HG03045 (cell line): ENCODE measurements around the gene MAP1B.
"Not testable (repeated sequence)": the region's sequence is repeated elsewhere in the genome, so short reads cannot be mapped to it uniquely, and the experiment has no call there.

Experiments used
- ATAC-seq: cut with Tn5 transposase; IDR thresholded peaks from one replicate; pipeline ENCODE4 v1.9.1; 2021; ENCODE audit warnings: mild to moderate bottlenecking, moderate library complexity; ENCODE audit not compliant: unreplicated experiment

The MAP1B gene

DNA sequence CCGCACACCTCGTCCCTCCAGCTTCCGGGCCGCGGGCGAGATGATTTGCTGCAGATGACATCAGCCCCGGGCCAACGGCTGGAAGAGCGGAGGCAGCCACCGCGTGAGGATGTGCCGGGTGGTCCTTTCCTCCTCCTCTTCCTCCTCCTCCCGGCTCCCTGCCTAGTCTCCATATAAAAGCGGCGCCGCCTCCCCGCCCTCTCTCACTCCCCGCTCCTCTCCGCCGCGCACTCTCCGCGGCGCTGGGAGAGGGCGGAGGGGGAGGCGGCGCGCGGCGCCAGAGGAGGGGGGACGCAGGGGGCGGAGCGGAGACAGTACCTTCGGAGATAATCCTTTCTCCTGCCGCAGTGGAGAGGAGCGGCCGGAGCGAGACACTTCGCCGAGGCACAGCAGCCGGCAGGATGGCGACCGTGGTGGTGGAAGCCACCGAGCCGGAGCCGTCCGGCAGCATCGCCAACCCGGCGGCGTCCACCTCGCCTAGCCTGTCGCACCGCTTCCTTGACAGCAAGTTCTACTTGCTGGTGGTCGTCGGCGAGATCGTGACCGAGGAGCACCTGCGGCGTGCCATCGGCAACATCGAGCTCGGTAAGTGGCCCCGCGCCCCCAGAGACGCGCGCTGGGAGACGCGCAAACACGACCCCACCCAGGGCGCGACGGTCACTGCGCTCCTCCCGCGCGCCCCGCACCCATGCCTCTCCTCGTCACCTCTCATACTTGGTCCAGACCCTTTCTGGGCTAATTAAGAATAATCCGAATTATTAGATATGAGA is at the start of gene MAP1B:
TSS of gene MAP1B (plus strand) at position 345 of the 770 bp plus-strand sequence. CDS start at position 402, 57 bp downstream.
- no peak for ATAC-seq

DNA sequence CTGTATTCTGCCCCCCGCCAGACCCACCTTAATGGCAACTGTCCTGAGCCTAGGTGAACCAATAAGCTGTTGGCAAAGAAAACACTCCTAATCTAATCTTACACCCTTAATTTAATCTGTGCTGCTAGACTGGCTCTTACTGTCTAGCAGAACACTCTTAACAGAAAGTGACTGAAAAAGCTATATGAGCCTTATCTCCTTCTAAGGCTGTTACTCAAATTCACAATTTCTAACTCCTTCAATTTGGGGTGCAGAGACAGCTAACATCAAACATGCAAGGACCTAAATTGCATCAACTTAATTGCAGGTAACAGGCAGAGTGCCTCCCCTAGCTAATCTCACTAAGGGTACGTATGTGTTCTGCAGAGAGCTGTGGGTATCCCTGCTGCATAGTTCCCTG is 49.5 kb upstream of the MAP1B start:
- ATAC-seq: no peak

DNA sequence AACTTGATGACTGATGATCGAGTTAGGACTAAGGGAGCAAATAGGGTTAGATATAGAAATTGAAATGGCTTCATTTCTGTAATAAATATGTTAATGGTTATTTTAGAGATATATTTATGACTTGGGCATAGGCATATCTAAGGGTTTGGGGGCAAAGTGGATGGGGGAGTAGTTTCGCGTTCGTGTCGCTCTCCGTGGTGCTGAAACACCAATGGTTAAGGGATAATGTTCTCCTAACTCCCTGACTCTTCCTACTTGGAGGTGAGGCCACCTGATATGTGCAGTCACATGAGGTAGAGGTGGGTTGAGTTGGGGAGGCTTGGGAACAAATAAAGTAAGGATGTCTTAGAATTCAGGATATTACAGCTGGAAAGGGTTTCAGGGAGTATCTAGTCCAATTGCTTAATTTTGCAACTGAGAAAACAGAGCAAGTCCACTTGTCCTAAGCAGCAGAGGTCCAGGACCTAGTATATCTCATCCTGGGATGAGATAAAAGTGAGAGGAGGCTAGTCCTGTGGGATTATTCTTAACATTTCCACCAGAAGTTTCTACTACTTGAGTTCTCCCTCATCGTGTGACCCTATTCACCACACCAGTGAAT is 44.0 kb upstream of the MAP1B start:
- no peak for ATAC-seq

DNA sequence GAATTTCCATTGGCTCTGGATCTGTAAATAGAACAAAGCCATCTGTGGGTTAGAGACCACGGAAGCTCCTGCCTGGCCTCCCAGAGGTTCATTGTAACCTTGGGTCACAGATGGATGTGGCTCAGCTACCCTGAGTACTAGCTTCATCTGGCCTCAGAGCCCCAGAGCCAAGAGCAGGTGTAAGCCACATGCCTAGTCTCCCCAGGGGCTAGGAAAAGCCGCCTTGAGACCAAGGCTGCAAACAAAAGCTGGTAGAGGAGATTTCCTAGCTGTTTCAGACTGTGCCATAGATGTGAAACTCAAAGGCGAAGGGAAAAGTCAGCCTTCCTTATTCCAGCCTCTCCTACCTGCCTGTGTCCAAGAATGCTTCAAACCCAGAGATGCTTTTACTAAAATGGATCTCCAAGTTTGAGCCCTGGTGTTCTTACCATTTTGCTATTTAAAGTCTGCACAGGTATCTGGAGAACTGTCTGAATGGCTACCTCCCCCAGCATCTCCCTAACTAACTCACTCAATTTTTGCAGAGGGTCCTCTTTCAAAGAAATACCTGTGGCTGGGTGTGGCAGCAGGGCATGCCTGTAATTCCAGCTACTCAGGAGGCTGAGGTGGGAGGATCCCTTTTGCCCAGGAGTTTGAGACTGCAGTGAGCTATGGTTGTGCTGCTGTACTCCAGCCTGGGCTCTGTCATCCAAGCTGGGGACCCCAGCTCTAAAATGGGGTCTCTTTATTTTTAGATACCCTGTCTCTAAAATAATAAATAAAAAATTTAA is 42.3 kb upstream of the MAP1B start:
- ATAC-seq: no peak

DNA sequence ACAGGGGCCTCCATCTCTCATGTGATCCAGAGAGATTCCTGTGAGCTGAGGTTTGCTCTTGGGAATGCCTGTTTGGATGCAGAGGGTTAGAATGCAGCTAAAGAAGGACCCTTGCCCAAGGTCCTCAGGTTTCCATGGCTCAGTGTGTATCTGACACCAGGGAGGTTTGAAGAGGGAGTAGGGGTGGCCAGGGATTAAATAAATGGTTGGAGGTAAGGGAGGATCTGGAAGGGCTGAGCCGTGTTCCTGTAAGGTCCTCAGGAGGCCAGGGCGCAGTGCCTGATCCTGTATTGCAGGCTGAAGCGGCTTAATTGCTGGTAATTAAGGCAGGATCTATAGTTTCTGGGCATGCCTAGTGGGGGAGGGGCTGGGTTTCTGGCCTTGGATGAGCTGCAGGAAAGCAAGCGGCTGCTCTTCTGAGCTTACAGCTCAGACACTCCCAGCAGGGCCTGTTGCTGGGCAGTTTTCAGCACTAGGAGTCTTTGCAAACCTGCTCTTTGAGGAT is 41.5 kb upstream of the MAP1B start:
- ATAC-seq: no peak

DNA sequence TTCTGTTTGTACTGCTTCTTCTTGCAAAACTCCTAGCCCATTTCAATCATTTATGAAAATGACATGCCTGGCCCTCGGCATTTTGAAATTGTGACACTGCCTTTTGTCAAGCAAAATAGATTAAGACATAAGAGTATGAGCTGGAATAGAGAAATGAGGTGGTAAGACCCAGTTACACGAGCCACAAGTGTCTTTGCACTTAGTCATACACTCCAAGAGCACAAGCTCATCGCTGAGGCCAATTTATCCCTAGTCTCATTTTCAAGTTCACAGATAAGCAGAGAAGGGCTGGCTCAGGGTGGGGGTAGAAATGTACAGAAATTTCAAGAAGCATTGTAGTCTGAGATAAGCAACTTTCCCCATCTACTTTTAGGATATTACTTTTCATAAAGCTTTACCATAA is 40.6 kb upstream of the MAP1B start:
- no peak for ATAC-seq

DNA sequence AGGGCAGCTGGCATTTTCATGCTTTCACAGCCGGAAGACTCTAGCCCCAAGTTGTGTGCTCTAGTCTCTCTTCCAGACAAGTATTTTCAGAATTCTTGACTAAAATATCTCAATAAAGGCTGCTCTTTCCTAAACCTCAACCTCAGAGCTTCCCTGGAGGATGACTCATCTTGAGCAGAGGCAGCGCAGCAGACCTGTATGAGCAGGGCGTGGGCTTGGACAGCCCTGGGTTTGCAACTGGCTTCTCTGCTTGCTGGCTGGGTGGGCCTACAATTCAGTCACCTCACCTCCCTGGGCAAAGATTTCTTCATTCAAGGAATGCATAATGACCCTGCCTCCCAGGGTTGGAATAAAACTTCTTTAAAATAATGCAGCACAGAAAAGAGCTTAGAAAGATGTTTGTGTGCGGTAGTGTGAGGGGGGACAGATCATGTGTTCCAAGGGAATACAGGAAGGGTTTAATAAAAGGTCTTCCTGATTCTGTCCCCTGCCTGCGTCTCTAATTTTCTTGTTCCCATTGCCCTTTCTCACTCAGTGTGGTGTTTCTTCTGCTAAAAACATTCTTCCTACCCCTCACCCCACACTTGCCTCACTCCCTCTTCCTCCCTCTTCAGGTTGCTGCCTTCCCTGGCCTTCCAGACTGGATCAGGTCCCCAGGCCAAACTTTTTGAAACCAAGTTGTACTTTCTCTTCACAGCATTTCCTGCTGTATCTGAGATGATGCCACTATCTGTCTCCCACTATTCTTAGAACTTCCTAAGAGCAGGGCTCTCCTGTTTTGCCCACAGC is 39.4 kb upstream of the MAP1B start:
- no peak for ATAC-seq

DNA sequence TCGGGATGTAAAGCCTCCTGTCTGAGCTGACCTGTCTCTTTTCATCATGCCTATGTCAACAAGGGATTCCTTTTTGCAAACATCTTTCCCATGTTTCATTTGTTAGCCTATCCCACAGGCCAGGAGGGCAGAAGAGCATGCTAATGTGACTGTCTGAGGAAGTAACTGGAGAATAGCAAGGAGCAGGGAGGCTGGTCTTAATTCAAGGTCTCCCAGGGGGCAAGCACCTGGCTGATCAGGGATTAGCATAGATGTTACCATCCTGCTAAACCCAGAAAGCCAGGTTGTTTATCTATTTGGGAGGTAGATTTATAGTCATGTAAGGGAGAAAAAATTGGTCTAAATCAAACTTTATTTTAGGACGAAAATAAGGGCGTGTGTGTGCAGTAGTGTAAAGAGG is 36.7 kb upstream of the MAP1B start:
- no peak for ATAC-seq

DNA sequence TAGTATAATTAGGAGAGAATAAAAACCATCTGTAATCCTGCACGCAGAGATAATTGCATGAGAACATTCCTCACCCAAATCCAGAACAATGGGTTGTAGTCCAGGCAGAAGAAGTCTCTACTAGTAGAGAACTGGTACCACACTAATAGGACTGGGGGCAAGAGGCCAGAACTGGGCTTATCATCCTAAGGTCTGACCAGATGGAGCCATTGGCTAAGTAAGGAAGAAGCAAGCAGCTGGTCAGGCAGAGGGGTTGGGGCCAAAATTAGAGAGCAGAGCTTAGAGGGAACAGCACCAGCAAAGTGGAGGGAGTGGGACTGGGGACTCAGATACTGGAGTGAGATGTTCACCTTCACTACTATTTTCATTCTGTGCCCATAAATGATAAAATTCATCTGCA is 35.4 kb upstream of the MAP1B start:
- no peak for ATAC-seq

DNA sequence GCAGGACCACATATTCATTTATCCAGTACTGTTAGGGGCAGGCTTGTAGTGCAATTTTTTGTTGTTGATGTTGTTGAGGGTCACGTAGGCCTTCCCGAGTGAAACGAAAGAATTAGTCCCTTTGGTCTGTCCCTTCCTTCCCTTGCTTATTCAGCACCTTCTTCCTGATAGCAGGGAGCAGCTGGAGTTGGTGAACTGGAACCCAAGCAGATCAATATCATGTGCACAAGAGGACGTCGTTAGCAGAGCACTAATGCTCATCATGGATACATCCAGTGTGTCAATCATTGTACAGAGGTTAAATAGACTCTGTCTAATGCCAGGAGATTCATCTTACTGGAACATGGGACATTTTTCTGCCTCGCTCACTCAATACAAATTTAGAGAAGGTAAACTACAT is 33.0 kb upstream of the MAP1B start:
- ATAC-seq: no peak

DNA sequence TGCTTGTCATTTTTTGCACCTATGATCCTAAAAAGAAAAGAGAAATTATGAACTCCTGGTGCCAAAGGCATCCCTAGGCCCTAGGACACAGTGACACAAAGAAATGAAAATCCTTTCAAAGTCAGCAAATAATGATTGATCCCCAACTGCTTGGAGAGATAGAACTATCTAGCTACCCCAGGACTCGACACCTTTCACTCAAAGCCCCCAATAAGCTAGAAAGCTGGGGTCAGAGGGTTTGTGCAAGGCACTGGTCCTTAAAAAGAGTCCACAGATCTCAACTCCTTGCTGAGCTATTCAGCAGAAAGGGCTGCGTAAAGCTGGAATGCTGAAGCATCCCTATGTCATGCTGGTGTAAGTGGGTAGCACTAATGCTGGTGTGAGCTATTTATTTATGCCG is 31.8 kb upstream of the MAP1B start:
- ATAC-seq: no peak

DNA sequence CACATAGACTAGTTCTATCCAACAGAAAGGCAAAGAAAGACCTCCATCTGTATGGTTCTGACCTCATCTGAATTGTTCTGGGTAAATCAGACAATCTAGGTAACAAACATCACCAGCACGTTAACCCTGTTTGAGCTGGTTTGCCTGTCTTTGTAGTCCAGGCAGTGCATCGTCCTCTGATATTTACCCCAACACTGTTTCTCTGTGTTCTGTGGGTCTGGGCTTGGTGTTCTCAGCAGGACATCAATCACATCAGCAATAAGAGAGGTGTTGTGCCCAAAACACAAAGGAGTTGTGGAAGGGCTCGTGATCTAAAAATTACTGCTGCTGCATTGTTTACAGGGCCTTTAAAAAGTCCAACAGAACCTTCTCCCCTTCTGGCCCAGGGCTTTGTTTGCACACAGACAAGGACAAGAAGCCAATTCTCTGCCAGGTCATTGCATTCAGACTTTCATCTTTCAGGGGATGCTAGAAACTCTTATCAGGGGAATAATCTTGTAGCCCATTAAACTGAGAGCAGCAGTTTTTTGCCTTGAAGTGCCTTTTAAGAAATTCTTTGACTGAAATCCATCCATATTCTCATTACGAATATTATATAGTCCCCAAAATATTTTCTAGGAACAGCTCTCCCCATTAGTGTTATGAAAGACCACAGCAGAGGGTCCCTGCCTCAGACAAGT is 30.5 kb upstream of the MAP1B start:
- ATAC-seq: no peak

DNA sequence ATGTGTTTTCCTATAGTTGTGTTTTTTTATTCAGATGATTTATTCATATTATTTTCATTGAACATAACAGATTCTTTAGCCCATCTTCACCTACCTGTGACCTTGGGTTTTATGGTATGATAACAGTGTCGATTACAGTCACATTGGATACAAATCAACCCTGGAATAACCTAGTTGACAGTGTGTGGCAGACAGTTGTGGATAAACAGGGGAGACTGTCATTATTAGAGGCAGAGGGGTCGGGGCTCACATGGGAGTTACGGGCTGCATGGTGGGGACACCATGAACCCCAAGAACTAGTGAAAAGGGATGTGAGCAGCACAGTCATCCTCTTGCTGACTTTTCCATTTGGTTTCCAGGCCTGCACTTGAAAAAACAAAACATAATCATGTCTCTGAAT is 29.9 kb upstream of the MAP1B start:
- no peak for ATAC-seq

DNA sequence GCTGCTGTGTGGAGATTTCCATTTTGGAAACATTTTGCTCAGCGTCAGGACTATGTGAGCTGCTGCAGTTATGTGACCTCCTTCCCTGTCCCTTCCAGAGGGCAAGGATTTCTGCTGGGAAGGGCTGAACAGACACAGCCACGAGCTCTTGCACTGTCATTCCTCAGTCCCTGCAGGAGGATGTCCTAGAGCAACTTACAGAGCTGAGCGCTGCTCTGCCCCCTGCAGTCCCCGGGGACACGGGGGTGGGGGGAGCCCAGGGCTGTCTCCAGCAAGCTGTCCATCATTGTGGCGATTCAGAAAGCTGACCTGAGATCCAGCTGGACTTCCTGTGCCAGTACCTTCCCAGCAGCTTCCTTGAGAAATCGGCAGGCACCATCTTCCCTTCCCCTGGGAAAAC is 28.0 kb upstream of the MAP1B start:
- no peak for ATAC-seq

DNA sequence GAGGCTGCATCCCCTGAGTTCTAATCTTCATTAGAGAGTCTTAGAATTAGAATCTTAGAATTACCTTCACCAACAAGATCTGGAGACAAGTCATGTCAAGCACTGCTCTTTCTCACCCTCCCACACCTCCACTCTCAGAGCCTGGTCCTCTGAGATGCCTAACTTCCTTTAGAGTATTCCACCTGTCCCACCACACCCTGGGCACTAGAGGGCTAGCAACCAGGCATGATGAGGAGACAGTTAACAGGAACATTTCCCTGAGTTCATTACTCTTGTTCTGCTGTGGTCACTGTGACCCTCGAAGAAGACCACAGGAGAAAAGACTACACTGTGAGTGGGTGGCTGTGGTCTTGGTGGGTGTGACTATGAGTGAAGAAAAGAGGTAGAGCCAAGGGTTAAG is 25.2 kb upstream of the MAP1B start:
- no peak for ATAC-seq

DNA sequence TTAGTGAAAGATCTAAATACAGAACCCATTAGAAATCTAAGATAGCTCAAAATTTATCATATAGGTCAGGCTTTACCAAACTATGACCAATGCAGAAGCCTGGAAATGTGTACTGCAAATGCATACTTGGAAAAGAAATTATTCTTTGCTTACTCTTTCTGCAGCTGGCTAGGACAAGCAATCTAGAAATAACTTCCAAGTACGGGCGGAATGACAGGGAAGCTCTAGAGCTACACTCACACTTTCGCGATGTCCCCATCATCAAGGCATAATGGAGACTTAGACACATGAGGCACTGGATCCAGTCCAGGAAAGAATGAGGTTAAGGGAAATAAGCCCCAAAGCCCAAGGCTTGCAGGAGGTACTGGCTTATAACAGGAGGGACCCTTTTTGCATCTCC is 22.4 kb upstream of the MAP1B start:
- no peak for ATAC-seq

DNA sequence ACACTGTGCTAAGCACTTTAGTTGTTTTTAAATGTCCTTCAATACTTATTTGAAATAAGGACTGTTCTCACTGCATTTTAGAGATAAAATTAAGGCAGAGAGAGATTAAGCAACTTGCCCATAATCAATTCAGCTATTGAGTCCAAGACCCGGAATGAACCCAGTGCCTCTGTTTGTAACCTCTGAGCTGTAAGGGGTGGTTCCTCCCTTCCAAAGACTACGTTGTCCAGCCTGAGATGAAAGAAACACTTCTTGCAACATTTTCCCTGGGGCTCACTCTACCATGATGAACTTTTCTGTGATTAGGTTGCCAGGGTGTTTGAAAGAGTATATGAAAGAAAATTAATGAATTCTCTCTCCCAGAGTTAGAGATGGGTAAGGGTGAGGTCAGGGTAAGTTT is 22.0 kb upstream of the MAP1B start:
- no peak for ATAC-seq

DNA sequence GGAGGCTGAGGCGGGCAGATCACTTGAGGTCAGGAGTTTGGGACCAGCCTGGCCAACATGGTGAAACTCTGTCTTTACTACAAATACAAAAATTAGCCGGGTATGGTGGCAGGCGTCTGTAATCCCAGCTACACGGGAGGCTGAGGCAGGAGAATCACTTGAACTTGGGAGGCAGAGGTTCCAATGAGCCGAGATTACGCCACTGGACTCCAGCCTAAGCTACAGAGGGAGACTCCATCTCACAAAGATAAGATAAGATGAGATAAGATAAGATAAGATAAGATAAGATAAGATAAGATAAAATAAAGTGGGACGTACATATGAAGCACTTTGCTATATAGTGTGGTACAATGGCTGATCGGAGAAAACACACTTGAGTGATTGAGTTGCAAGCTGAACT is 17.6 kb upstream of the MAP1B start:
- ATAC-seq: not testable (repeated sequence)

DNA sequence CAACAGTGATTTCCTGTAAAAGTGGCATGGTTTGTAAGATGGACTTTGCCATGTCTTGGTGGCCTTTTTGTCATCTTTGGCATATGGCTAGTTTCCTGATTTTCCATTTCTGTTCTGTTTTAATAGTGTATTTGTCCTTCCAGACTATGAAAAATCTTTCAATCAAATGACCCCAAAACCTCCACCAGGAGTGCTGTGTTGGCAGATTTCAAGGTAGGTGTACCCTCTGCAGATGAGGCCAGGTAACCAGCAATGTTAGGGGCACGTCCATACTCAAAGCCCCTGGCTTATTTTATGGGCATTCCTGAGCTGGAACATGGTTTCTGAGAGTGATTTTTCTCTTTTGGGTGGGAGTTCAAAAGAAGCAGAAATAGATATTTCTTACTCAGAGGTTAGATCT is 15.2 kb upstream of the MAP1B start:
- ATAC-seq: no peak

DNA sequence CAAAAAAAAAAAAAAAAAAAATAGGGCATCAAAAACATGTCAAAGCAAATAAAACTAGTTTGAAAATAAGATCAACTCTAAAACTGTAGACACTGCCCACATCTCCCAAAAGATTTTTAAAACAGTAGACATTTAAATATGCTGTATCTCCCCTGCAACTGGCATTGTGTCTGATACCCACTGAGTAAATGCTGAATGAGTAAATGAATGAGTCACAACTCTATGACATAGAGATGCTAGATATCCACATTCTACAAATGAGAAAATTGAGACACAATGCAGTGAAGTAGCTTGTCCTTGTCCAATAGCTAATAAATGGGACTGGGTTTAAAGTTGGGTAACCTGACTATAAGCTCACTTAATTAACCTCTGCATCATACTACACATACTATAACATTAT is 14.1 kb upstream of the MAP1B start:
- ATAC-seq: no peak

DNA sequence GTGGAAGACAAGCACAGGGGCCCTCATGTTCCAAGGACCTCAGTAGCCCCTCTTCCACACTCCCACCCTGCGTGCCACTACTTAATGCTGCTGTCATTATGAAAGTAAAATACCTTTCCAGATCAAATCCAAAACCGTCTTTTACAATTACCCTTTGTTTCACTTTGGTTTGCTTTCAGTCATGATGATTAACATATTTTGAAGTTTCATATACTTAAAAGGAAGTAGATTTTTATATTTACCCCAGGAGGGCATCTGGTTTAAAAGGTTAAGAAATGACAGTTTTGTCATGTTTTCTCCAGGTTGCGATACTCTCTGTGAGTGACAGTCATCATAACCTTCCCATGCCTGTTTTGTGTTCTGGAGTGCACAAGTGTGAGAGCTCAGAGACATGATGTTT is 13.5 kb upstream of the MAP1B start:
- ATAC-seq: no peak
